H1 (cell line): ENCODE results near the gene AAMP. TPM values are rescaled to one million over a fixed set of nuclear protein-coding genes. Genes with fewer than 3 reads are reported as not detected.

Experiments
- CHD2 ChIP-seq: IDR thresholded peaks from 2 replicates; pipeline ENCODE4 v1.6.1; 2012; ENCODE audit warnings: low read length, improper control_type of control experiment
- EZH2 ChIP-seq: fragments of 200-600 bp; sonication (generic); IDR thresholded peaks from 2 replicates; pipeline ENCODE4 v1.7.1; 2012; ENCODE audit warnings: low read depth, mild to moderate bottlenecking, moderate library complexity, low read length, inconsistent platforms; ENCODE audit not compliant: severe bottlenecking
- NANOG ChIP-seq: IDR thresholded peaks from 2 replicates; pipeline ENCODE4 v1.6.1; 2011; ENCODE audit warnings: low read length, low read depth, mild to moderate bottlenecking, inconsistent platforms; ENCODE audit not compliant: insufficient read depth, poor library complexity, severe bottlenecking
- SAP30 ChIP-seq: fragments of 300-600 bp; sonication (generic); IDR thresholded peaks from 2 replicates; pipeline ENCODE4 v1.7.1; 2012; ENCODE audit warnings: low read length, moderate library complexity, mild to moderate bottlenecking, inconsistent platforms; ENCODE audit not compliant: insufficient read depth, insufficient replicate concordance
- SUZ12 ChIP-seq: fragments of 200-600 bp; sonication (generic); IDR thresholded peaks from 2 replicates; pipeline ENCODE4 v1.6.1; 2012; ENCODE audit warnings: mild to moderate bottlenecking, inconsistent platforms, low read length, moderate library complexity, mixed read lengths
- TAF1 ChIP-seq: IDR thresholded peaks from 2 replicates; pipeline ENCODE4 v1.6.1; 2011; ENCODE audit warnings: mild to moderate bottlenecking, low read depth, low read length
- TAF7 ChIP-seq: optimal IDR thresholded peaks from 2 replicates; pipeline ENCODE3; 2011; ENCODE audit warnings: low read depth, mild to moderate bottlenecking, inconsistent platforms, low read length, moderate library complexity, borderline replicate concordance
- TEAD4 ChIP-seq: IDR thresholded peaks from 2 replicates; pipeline ENCODE4 v1.6.1; 2012; ENCODE audit warnings: low read depth, low read length, inconsistent platforms, mixed read lengths
- polyA plus RNA-seq, 7 experiments: library from polyadenylated mRNA; depleted of rRNA in 3 of 7; stranded (reverse) in 5 of 7; unstranded in 2 of 7; fragments of >200 nt in 5 of 7; fragments of 200-250 nt in 2 of 7; gene quantifications; 1 replicate in 5 of 7; 2 replicates in 1 of 7; 4 replicates in 1 of 7; pipeline versions ENCODE4 v1.2.1 to v1.2.3, GENCODE V29; 2011 to 2013; ENCODE audit warnings: missing spikeins in 2 of 7, mixed read lengths in 2 of 7
- total RNA-seq: library from RNA; stranded (reverse); fragmentation: NEBNext Ultra II Directional; extraction: Animal tissue kit (Norgen Biotek cat#: 25700); gene quantifications from 2 replicates; pipeline ENCODE4 v1.2.1, GENCODE V29; 2021

AAMP gene
- total and polyA plus RNA-seq, 2 of the 8 experiments (the other 6 are each of a cell fraction or from before 2014, with no cell fraction given): 119 to 125 TPM

DNA sequence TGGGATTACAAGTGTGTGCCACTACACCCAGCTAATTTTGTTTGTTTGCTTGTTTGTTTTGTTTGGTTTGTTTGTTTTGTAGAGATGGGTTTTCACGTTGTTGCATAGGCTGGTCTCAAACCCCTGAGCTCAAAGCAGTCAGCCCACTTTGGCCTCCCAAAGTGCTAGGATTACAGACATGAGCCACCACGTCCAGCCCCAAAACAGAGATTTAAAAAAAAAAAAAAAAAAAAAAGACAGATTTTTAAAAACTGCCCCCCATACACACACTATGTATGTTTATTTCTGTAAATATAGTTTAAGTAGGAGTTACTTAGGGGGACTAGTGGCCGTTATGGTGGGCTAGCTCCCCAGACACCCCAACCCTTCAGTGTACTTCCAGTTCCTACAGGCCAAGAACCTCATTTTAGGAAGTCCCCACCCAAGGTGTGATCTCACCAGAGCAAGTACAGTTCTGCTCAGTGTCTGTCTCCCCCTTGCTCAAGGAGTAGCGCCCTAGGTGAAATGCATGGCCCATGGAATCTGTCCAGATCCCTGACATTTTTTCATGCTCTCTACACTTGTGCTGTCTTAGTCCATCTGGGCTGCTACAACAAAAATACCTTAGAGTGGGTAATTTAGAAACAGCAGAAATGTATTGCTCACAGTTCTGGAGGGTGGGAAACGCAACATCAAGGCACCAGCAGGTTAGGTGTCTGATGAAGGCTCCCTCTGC is 23.9 kb upstream of the AAMP start (continued):
- TF ChIP-seq SUZ12 (no peak), TAF7 (no peak), TEAD4 (no peak), NANOG (no peak), EZH2 (no peak), SAP30 (no peak), CHD2 (no peak), TAF1 (no peak)
- TF ChIP-seq, all 59 proteins: peak for 0
